Astrocyte of the cerebellum (primary cell): ENCODE data around the gene PRKN.

Source experiments
- DNase-seq: peaks from one replicate; pipeline ENCODE4 v3.0.0-alpha.2; 2011; ENCODE audit warnings: low read depth
- H3K4me3 ChIP-seq: 2 replicates; pipeline ENCODE4 v1.5.1; 2011; ENCODE audit warnings: mild to moderate bottlenecking, low read depth, low read length, moderate library complexity
- CTCF ChIP-seq: IDR thresholded peaks from 2 replicates; pipeline ENCODE4 v1.5.1; 2012; ENCODE audit warnings: low read length, low read depth, moderate library complexity, mild to moderate bottlenecking; ENCODE audit errors: missing control alignments
- in situ Hi-C: cut with HindIII; loops from 2 replicates; pipeline ENCODE4 v1.10.0; 2017; ENCODE audit warnings: low sequenced_read_pairs

Gene PRKN

DNA sequence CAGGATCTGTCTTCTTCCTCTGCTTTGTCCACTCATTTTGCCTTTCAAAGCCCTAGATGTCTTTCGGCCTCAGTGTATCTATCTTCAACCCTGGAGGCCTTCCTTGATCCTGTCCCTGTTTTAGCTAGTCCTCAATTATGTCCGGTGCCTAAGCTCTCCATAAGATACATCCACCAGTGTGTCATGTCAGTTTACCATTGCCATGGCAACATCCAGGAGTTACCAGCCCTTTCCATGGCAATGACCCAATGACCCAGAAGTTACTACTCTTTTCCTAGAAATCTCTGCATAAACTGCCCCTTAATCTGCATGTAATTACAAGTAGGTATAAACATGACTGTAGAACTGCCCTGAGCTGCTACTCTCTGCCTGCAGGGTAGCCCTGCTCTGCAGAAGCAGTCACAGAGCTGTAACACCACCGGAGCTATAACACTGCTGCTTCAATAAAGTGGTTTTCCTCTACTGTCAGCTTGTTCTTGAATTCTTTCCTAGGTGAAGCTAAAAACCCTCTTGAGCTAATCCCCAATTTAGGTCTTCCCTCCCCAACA, 741.6 kb downstream of the PRKN start:
- no peak for TF ChIP-seq CTCF
- H3K4me3 ChIP-seq, result no peak overlapping the region
- no peak for DNase-seq
- in situ Hi-C loops, result no loop called here

DNA sequence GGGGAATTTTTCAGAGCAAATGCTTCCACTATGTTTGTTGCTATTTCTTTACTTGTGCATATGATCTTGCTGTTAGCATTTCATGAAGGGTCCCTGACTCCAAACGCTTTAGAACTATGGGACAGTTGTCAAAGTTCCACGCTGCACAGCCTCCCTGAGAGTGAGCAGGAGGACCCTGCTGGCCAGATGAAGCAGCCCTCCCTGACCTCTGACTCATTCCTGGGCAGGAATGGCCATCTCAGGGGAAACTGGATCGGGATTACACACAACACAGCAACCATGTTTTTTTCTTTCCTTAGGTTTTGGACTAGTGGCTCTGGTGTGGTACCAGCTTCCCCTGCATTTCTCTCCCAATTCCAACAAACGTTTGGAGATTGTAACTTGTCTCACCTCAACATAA, 742.9 kb downstream of the PRKN start:
- H3K4me3 ChIP-seq, result no peak overlapping the region
- DNase-seq, result no peak
- no peak for TF ChIP-seq CTCF
- in situ Hi-C loops, result no loop called here

DNA sequence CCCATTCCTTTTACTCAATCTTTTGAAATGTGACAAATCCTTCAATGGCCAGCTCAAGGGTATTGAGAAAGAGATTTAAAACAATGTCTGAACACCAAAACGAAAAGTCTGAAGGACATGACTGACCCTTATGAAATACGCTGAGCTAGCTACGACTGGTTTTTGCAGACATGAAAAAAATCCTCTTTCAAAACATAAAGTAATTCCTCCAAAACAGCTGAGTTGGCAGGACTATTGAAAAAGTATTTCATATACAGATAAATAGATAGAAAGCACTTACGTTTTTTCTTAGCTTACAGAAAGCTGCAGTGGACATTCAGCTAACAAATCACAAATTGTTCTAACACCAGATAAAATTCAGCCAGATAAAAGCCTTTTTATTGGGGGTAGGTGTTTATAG, 751.0 kb downstream of the PRKN start:
- DNase-seq, result no peak
- in situ Hi-C loops, result no loop called here
- no peak overlapping the region for H3K4me3 ChIP-seq
- TF ChIP-seq CTCF, result no peak

DNA sequence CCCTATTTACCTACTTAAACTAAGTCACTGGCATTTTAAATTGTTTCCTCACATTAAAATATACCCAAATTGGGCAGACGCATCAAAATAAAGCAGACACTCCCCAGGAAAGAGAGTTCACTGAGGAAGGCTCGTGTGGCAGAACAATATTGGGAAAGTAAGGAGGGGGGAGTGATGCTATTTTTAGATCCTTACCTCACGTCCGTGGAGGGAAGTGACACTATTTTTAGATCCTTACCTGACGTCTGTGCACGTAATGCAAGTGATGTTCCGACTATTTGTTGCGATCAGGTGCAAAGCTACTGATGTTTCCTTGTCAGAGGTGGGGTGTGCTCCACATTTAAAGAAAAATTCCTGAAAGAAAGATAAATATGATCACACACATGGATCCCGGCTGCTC, 754.5 kb downstream of the PRKN start:
- DNase-seq, result no peak
- no peak for TF ChIP-seq CTCF
- no peak overlapping the region for H3K4me3 ChIP-seq
- in situ Hi-C loops, result no loop called here

GRCh38 chr6:161971043-161971442, 756.5 kb downstream of the PRKN start:
- no peak for DNase-seq
- H3K4me3 ChIP-seq, result no peak overlapping the region
- in situ Hi-C loops, result no loop called here
- TF ChIP-seq CTCF, result no peak

- in situ Hi-C loops, result no loop called here
- no peak for TF ChIP-seq CTCF
- H3K4me3 ChIP-seq, result no peak overlapping the region
- no peak for DNase-seq
Measured at GRCh38 chr6:161963634-161964234, 763.8 kb downstream of the PRKN start.

- DNase-seq, result no peak
- no peak for TF ChIP-seq CTCF
- in situ Hi-C loops, result no loop called here
- H3K4me3 ChIP-seq, result no peak overlapping the region
Measured at GRCh38 chr6:161963181-161963580, 764.4 kb downstream of the PRKN start.
